NOMO-1 treated with DMSO at 0.1 percent for 48 hours (cell line): Measurements from ENCODE around the gene AIF1.
A peak's percentile ranks its signal among the peaks of the same experiment; 100 is the strongest.

Source experiments
- DNase-seq: peaks from one replicate; lab custom pipeline; 2025; ENCODE audit not compliant: unreplicated experiment; lab: John Stamatoyannopoulos, UW

Gene AIF1

GRCh38 chr6:31620586-31621319 lies 5.7 kb downstream of the AIF1 start, which contains the start of gene PRRC2A:
TSS of gene PRRC2A (plus strand) at chr6:31620715. CDS start at chr6:31622790, 2,075 bp downstream.
- DNase-seq: peak; percentile 72

GRCh38 chr6:31621320-31621939 lies 6.4 kb downstream of the AIF1 start:
- DNase-seq: no peak

- DNase-seq: no peak
Observed at GRCh38 chr6:31621991-31622390, 7.0 kb downstream of the AIF1 start.

GRCh38 chr6:31622684-31623091 lies 7.7 kb downstream of the AIF1 start:
- DNase-seq: peak; percentile 38

GRCh38 chr6:31624070-31624469 lies 9.0 kb downstream of the AIF1 start:
- no peak for DNase-seq

GRCh38 chr6:31626952-31627351 lies 11.9 kb downstream of the AIF1 start:
- DNase-seq: no peak

- no peak for DNase-seq
Observed at GRCh38 chr6:31627690-31628287, 12.8 kb downstream of the AIF1 start.

- no peak for DNase-seq
Observed at GRCh38 chr6:31629014-31629413, 14.0 kb downstream of the AIF1 start.

GRCh38 chr6:31630177-31630934 lies 15.3 kb downstream of the AIF1 start:
- no peak for DNase-seq

GRCh38 chr6:31631209-31631608 lies 16.2 kb downstream of the AIF1 start:
- DNase-seq: no peak

- no peak for DNase-seq
Observed at GRCh38 chr6:31631681-31632278, 16.7 kb downstream of the AIF1 start.

- no peak for DNase-seq
Observed at GRCh38 chr6:31632279-31632946, 17.4 kb downstream of the AIF1 start.

- no peak for DNase-seq
Observed at GRCh38 chr6:31633447-31633846, 18.4 kb downstream of the AIF1 start.

- DNase-seq: no peak
Observed at GRCh38 chr6:31634131-31634530, 19.1 kb downstream of the AIF1 start.

GRCh38 chr6:31634969-31635575 lies 20.0 kb downstream of the AIF1 start:
- DNase-seq: no peak

- DNase-seq: no peak
Observed at GRCh38 chr6:31636698-31637596, 21.9 kb downstream of the AIF1 start.

- no peak for DNase-seq
Observed at GRCh38 chr6:31639043-31639442, 24.0 kb downstream of the AIF1 start.

- DNase-seq: no peak
Observed at GRCh38 chr6:31639449-31639861, 24.4 kb downstream of the AIF1 start.

- DNase-seq: no peak
Observed at GRCh38 chr6:31640612-31641011, 25.6 kb downstream of the AIF1 start.
